Hematopoietic multipotent progenitor cell treated with erythropoietin and hydrocortisone succinate and interleukin-3 and kit ligand, for 17 days (in vitro differentiated cells): ENCODE measurements around the gene GAS7.

ENCODE experiments used
- DNase-seq: peaks from one replicate; pipeline ENCODE4 v3.0.0-alpha.2; 2015; ENCODE audit warnings: low spot score

Gene GAS7

DNA sequence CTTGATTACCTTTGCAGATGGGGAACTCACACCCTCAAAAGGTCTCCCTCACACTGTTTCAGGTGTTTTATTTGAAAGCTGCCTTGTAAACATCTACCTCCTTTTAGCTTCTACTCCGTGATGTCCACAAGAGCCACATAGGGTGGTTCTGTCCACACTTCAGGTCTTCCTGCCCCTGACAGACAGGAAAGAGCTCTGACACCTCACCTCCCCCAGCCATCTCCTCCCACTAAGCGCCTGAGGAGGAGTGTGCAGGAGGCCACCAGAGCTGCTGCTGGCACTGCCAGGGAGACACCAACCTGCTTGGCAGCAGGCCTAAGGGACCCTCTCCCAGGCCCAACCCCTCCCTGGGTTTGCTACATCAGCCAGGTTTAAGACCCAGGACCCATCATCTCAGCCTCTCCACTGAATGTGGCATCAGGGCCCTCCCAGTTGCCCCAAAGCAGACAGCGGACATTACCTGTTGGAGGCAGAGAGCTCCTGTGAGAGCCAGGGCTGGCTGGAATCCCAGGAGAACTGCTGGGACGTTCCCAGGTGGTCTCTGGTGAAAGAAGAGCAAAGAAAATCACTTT is 217.0 kb downstream of the GAS7 start:
- DNase-seq: no peak

DNA sequence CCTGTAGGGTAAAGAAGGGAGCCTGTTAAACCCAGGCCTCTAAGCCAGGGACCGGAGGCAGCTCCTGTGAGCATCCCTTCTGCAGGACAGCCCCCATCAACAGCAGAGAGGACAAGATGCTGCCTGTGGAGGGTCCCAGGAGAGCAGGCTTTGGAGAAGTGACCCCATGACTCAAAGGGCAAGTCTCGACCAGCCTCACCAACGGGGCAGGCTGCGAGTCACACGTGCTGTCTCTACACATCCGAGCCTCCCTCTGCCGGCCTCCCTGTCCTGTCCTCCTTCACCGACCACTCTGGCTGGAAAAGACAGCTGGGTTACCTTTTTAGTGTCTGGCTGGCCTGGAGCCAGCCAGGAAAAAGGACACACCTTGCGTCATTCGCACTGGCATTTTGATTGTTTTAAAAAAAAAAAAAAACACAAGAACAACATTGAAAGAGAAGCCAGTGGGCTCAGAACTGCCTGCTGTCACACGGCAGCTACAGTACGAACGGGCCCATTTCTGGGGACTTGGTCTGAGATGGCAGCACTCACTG is 218.9 kb downstream of the GAS7 start:
- no peak for DNase-seq

DNA sequence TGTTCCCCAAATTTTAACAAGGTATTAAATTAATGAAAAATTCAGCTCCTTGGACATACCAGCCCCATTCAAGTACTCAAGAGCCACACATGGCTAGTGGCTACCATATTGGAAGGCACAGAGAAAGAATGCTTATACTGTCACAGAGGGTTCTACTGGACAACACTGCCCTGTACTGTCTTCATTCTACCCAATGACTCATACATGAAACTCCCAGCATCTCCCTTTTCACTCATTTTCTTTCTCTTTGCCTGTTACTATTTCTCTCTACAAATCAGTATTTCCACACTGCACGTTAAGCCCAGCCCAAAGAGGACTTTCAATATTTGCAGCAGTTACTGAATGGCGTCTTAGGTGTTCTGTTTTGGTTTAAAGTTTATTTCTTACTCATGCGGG is 221.2 kb downstream of the GAS7 start:
- DNase-seq: no peak

DNA sequence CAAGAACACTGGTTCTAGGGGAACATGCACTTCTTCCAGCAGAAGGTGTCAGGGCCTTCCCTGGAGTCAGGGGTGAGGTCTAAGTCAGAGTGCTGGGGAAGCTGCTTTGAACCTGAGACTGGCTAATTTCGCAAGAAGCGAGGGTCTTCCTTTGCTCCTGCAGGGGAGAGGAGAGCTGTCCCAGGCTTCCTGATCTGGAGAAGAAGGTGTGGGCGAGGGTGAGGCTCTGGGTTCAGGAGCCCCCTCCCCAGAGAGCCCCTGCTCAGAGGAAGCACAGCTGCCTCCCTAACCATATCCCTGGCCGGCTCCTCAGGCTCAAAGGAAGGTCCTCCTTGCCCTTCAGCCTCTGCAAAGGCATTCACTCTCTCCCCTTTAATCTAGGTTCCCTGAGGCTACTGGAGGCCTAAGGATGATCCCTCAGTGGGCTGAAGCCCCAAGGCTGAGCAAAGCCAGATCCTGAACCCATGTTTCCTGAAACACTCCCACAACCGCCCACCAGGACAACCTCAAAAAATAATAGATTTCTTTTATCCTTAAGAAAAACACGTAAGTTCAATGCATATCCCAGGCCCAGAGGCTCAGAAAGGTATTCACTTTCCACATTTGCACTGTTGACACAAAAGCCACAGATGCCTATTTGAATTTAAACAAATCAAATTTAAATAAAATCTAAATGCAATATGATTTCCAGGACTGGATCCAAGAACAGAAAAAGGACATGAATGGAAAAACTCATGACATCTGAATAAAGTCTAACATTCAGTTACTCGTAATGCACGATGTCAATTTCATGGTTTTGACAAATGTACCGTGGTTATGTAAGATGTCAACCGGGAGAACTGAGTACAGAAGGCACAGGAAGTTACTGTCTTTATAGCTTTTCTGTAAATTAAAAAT is 221.9 kb downstream of the GAS7 start:
- DNase-seq: no peak

DNA sequence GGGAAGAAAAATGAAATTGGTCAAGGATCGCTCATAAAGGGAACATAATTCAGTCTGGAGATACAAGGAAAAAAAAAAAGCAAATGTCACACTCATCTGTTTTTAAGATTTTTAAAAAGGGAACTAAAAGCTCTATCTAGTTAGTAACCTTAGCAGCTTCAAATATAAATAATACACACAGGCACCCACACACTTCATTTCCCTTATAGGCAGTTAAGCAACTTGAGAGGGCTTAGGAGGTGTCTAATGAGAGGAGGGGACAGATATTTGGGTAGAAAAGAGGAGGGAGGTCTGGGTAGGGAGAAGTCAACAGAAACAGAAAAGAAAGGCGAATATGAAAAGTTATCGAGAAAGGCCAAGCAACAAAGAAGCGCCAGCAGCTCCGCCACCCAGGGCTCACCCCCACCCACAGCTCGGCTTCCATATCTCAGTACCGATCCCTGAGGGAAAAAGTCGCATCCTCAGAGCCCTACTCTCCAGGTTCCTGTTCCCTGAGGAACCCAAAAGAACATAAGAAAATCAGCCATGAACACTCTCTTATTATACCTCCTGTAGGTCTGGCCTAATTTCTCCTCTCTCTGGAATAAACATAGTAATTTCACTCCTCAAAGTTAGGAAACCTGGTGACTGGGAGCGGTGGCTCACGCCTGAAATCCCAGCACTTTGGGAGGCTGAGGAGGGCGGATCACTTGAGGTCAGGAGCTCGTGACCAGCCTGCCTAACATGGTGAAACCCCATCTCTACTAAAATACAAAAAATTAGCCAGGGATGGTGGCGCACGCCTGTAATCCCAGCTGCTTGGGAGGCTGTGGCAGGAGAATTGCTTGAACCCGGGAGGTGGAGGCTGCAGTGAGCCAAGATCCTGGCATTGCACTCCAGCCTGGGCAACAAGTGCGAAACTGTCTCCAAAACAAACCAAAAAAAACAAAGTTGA is 223.7 kb downstream of the GAS7 start:
- DNase-seq: no peak

DNA sequence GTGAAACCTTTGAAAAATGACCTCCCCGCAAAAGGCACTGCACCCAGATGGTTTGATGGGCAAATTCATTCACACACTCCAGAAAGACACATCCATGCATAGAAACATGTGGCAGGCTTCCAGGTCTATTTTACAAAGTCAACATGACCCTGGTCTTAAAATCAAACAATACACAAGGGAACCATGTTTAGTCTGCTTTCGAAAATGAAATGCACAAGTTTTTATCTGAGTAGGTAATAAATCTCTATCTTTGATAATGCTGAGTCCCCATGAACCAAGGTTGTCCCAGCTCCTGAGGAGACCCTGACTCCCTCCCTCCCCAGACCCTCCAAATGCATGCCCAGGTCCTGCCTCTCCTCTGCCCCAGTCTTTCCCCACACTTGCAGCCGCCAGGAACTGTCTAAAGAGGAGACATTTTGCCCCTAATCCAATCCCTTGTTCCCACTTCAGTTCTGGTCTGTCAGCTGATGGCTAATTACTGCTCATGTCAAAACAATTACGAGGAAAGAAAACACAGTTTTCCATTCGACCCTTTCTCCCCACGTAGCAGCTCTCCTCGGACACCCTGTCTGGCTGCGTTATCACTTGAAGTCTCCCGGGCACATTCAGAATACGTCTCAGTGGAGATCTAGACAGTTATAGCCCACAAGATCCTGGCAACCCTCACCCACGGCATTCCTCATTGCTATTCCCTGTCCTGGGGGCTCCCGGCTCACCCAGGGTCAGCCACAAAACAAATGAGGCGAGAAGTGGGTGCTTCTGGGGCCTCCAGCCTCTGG is 224.5 kb downstream of the GAS7 start:
- no peak for DNase-seq

DNA sequence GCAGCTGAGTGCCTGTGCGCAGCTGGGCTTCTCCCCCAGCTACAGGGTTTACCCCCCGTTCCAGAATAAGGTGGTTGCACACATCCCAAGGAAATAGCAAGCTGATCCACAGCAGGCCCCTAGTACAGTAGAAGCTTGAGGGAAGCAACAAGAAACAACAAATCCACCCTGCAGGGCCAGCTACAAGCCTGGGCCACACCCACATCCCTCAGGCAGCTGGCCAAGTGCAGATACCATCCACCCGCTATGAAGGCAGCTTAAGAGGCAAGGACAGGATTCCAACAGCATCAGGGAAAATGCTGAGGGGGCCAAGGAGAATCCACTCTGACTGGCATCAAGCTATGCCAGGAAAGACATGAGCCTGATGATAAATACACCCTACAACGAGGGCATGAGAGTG is 226.4 kb downstream of the GAS7 start:
- DNase-seq: no peak

DNA sequence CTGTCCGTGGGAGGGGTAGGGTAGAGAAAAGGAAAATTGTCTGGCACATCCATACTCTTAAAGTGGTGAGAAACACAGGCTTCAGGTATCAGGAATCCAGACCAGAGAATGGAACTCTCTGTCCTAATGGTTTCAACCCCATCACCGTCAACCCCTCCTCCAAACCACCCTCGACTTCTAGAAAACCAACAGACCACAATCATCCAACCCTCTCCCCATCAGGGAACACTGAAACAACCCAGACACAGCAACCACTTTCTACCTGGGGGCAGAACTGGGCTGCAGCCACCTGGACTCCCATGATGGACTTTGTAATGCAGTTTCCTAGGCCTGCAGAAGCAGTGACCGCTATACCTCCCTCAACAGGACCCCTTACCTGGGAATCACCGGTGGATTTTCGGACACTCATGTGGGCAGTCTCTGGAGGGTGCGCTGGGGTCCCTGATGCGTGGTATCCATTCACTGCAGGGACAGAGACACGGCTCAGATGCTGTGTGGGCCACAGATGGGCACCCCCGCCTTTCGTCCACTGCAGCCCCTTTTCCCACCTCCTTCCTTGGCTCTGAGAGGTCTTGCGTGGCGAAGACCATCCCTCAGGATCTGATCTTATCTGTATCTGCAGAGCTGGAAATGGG is 229.0 kb downstream of the GAS7 start:
- no peak for DNase-seq

DNA sequence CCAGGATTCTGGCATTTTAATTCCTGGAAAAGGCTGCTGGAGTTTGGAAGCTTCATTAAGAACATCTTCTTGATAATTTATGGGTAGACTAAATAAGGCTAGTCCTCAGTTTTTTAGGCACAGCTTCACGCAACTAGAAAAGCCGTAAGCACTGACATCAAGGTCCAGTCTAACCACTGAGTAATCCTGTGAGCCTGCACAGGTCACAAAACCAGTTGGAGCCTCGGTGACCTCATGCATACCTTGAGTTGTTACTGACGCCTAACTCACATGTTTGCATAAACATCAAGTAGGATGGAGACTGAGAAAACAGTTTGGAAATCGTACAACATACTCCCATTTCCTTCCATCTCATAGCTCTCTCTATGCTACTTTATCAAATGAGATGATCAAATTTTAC is 229.5 kb downstream of the GAS7 start:
- no peak for DNase-seq

DNA sequence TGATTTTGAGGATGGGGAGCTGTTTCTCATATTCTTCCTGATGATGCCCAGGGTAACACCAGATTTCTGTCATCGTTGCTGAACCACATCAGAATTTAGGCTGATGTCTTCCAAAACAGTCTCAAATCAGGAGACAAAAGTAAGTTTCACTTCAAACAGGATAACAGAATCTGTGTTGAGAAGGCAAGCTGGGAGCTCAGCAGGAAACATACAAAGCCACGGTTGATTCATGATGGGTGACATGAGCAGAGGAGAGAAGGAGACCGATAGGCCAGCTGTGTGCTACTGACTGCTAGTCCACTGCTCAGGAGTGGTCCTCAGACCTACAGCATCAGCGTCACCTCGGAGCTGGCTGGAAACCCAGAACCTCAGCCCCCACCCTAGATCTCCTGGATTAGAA is 230.4 kb downstream of the GAS7 start:
- no peak for DNase-seq

DNA sequence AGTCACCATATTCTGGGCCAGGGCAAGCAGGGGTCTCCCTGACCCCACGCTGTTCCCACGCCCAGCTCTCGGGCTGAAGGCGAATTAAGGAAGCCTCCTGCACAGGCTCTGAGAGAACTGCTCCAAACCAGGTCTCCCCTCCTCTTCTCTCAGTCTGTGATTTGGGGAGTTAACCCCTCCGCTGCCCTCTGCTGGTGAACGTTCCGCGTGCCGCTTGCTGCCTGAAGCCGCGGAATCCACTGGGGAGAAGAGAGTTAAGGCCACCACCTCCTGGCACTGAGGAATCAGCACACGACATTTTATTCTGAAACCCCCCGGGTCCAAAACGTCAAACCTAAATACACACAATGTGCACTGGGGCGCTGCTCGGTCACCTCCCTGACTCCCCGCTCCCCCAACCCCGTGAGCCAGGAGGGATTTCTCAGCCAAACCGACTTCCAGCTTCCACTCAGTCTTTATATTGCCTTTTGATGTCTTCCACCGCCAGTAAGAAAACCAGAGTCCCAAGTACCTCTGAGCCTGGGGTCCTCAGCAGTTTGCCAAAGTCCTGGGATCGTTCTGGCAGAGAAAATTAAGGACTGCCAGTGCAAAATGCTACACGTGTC is 238.9 kb downstream of the GAS7 start:
- no peak for DNase-seq

DNA sequence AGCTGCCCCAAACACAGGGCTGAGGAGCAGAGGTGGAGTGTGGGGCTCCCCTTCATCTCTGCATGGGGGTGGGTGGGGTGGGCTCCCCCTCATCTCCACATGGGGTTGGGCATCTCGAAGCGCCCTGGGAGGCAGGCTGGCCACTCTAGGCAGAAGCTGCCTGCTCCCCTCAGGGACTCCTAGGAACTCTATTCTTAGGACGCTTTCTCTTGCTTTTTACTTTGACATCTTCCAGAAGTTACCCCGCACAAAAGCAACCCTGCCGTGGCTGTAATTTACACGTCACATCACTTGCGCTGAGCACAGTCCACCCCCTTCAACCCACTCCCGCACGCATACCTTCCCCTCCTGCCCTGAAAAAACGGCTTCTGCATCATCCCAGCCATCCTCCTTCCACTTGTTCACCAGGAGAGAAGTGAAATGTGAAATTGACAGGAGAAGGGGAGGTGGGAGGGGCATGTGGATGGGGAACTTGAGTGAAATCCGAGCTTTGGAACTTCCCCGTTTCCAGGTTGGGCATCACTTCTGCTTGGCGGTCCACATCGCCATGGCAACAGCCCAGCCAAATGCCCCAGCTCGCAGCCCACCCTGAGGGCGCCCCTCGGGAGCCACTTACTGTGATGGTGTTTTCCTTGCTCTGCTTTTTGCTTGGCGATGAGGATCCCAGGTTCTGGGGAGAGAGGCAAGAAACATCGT is 239.7 kb downstream of the GAS7 start:
- no peak for DNase-seq

DNA sequence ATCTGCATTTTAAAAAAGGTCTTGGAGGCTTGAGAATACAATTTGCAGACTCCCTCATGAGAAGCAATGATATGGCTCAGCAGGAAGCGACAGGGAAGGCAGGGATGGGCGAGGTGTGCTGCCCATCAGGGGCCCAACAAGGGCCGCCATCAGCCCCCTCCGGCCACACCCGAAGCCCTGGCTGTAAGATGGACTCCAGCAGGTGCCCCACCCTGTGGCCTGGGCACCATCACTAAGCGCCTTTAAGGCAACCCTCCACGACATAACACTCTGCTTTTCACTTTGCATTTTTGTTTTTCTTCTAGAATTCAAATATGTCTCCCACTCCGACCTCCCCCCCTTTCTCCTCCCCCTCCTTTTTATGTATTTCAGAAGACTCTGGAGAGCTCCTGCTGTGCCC is 241.2 kb downstream of the GAS7 start:
- DNase-seq: no peak

DNA sequence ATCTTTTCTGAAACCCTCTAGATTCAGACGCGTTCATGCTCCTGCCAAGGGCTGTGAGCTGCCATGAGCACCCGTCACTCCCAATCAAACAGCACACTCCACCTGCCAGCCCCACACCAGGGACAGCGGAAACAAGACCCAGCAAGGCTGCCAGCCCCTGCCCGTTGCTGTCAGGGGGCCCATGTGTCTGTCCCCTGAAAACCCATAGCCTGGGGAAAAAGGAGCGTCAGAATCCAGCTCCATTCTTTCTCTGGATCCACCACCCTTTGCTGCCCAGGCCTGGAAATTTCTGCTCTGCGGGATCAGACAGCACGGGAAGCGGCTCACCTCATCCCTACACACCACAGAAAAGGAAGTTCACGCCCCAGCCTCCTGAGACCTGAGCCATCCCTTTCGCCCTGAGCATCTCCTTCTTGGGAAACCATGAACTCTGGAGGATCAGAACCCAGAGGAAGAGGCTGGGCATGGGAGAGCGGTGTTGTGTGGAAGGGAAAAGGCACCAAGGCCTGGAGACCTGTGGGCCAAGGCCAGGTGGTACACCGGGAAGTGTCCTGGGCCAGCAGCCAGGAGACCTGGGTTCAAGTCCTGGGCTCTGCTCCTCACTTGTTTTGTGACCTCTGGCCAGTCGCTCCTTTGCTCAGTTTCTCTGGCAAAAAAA is 241.8 kb downstream of the GAS7 start:
- DNase-seq: no peak

DNA sequence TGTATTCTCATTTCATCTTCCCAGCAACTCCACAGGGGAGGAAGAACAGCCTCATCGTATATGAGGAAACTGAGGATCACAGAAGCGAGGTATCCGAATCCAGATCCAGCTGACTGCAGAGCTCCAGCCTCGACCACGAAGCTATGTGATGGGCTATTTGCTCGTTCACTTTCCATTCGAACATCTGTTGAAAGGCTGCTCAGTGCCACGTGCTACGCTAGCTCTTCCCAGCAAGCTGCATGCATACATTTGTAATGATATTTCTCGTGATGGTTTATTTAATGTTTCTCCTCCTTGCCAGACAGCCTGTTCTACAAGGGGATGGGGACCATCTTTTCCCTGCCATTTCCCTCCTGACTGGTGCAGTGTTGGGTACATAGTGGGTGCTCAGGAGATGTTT is 244.9 kb downstream of the GAS7 start:
- DNase-seq: no peak

DNA sequence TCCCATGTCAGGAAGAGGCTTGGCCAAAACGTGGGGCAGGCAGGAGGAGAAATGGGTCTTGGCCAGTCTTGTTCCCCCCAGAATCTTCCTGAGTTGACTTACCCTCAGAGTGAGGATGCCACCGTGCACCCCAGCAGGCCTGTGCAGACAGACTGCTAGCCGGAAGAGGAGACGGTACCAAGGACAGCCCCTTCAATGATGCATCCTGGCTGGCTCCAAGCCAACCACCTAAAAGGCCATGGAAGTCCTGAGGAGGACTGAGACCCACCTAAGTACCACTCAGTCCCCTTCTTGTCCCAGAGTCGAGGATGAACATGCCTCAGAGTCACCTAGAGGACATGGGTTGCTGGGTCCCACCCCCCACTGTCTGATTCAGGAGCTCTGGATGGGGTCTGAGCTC is 246.6 kb downstream of the GAS7 start:
- DNase-seq: no peak

DNA sequence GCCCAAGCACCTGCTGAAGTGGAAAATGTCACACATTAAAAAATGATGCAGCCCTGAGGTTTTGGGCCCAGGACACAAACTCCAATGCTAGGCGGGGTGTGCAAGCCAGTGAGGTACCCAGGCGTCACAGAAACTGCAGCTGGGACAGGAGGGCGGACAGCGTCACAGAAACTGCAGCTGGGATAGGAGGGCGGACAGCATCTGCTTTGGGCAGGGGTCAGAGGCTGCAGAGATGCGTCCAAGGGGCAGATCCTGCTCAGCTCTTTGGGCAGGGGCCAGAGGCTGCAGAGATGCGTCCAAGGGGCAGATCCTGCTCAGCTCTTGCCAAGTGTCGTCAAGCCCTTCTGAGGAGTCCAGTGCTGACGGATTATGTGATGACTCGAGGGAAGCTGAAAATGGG is 249.5 kb downstream of the GAS7 start:
- no peak for DNase-seq

DNA sequence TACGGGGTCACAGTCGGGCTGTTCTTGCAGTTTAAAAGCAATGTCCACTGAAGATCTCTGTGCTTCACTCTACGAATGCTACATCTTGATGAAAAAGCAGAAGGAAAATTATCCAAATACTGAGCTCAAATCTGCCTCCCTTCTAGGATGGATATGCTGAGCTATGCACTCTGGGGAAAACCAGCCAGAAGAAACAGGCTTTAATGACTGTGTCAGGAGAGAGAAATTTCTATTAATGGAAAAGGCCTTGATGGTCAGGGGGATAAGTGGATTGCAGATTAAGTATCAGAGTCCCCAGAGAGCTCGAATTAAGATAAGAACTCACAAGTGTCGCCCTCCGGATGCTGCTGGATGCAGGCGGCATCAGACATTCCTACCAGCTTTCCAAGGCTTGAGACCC is 253.7 kb downstream of the GAS7 start:
- no peak for DNase-seq

DNA sequence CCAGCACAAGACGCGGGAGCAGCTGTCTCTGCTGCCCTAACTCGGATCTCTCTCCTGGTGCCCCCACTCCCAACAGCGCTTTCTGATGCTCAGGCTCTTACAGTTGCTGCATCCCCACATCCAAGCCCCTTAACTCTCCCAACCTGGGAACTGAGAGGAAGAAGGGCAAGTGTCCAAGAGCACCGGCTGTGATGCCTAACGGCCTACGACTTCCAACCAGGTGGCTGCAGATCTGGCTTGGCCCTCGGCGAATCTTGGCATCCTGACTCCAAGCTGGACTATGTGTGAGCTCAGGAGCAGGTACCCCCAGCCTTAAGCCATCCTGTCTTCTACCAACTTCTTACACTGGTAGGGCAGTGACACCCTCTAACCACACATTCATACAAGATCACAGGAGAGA is 255.1 kb downstream of the GAS7 start:
- DNase-seq: no peak

DNA sequence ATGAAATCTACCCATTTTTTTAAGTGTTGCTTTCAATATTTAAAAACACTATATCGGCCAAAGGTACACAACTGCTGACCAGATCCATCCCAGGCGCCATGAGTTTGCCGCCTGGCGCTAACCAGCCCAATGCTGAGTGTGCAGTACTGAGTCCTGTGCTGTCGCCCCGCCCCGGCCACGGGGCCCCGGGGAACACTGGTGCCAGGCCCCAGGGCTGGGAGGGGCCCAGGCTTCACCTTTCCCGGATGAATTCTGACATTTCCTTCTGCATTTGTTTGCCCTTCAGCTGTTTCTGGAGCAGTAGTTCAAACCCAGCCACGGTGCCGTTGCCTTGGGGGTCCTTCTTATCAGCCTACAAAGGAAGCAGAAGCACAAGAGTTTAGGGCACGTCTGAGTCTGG is 255.5 kb downstream of the GAS7 start:
- DNase-seq: no peak
